Islet precursor cell (in vitro differentiated cells): Measurements from ENCODE around the gene MGMT.

Source experiments
- DNase-seq: peaks from one replicate; pipeline ENCODE4 v3.0.0-alpha.2; 2018

Gene MGMT

GRCh38 chr10:129744134-129745111, 277.4 kb downstream of the MGMT start:
- peak; percentile 35 for DNase-seq

GRCh38 chr10:129745186-129745750, 278.2 kb downstream of the MGMT start:
- no peak for DNase-seq

GRCh38 chr10:129754211-129755050, 287.4 kb downstream of the MGMT start:
- peak; percentile 22 for DNase-seq

- DNase-seq: no peak
Observed at GRCh38 chr10:129755158-129755591, 288.1 kb downstream of the MGMT start.

GRCh38 chr10:129755621-129756020, 288.6 kb downstream of the MGMT start:
- DNase-seq: peak; percentile 36

- DNase-seq: peak; percentile 12
Observed at GRCh38 chr10:129756912-129757901, 290.2 kb downstream of the MGMT start.

GRCh38 chr10:129758207-129759021, 291.4 kb downstream of the MGMT start:
- DNase-seq: peak; percentile 27

- DNase-seq: peak; percentile 46
Observed at GRCh38 chr10:129759214-129760002, 292.4 kb downstream of the MGMT start.

- peak; percentile 22 for DNase-seq
Observed at GRCh38 chr10:129760003-129760315, 292.9 kb downstream of the MGMT start.

GRCh38 chr10:129760416-129760815, 293.4 kb downstream of the MGMT start:
- DNase-seq: peak; percentile 12

GRCh38 chr10:129761197-129761972, 294.3 kb downstream of the MGMT start:
- DNase-seq: peak; percentile 39

- peak; percentile 59 for DNase-seq
Observed at GRCh38 chr10:129761981-129762956, 295.2 kb downstream of the MGMT start.

- peak; percentile 35 for DNase-seq
Observed at GRCh38 chr10:129764011-129764900, 297.2 kb downstream of the MGMT start.

- DNase-seq: peak; percentile 17
Observed at GRCh38 chr10:129764901-129765663, 298.0 kb downstream of the MGMT start.

GRCh38 chr10:129765664-129766550, 298.9 kb downstream of the MGMT start:
- DNase-seq: peak; percentile 35
